ENCODE results near the gene E2F8.

E2F8 gene

GRCh38 chr11:19187114-19187832, 53.5 kb downstream of the E2F8 start:
- DNase-seq (ENCODE audit: low read depth in 2 of 2), result no peak

GRCh38 chr11:19185516-19186052, 55.2 kb downstream of the E2F8 start:
- DNase-seq (ENCODE audit: low read depth in 2 of 2), result no peak

GRCh38 chr11:19185036-19185435, 55.7 kb downstream of the E2F8 start:
- DNase-seq (ENCODE audit: low read depth in 2 of 2), result no peak

GRCh38 chr11:19183646-19184045, 57.1 kb downstream of the E2F8 start:
- no peak for DNase-seq (ENCODE audit: low read depth in 2 of 2)

- no peak for DNase-seq (ENCODE audit: low read depth in 2 of 2)
These were observed 59.0 kb downstream of the E2F8 start for GRCh38 chr11:19181531-19182261.

GRCh38 chr11:19176629-19177186, 64.0 kb downstream of the E2F8 start:
- no peak for DNase-seq (ENCODE audit: low read depth in 2 of 2)

Measured in stimulated activated CD8-positive, alpha-beta memory T cell treated with anti-CD3 and anti-CD28 coated beads, Interleukin-7, amount 100 ng/mL, for 4 hours (primary cell).